Stimulated activated effector memory CD8-positive, alpha-beta T cell treated with anti-CD3 and anti-CD28 coated beads, Interleukin-12 subunit alpha, Interleukin-12 subunit beta, amount 100 ng/mL, for 72 hours (primary cell): ENCODE measurements around the gene SLCO3A1.

Source experiments
- ATAC-seq: fragments of 150-1000 bp; cut with Tn5 transposase; 2 replicates; pipeline ENCODE4 v1.10.0; 2021
- DNase-seq, 2 donors: peaks; one replicate each; pipeline ENCODE4 v3.0.0; 2021 to 2022; ENCODE audit warnings: low spot score in 2 of 2
- H3K27ac Mint-ChIP-seq: one replicate; pipeline ENCODE4 v1.8.0; 2022; ENCODE audit warnings: mild to moderate bottlenecking, mixed read lengths
- H3K36me3 Mint-ChIP-seq: one replicate; pipeline ENCODE4 v1.8.0; 2022; ENCODE audit warnings: mild to moderate bottlenecking, mixed read lengths
- H3K4me1 Mint-ChIP-seq: one replicate; pipeline ENCODE4 v1.8.0; 2022; ENCODE audit warnings: mixed read lengths
- H3K4me3 Mint-ChIP-seq: one replicate; pipeline ENCODE4 v1.8.0; 2022; ENCODE audit warnings: mild to moderate bottlenecking, mixed read lengths
- H3K9me3 Mint-ChIP-seq: one replicate; pipeline ENCODE4 v1.8.0; 2022; ENCODE audit warnings: mixed read lengths

SLCO3A1 gene

DNA sequence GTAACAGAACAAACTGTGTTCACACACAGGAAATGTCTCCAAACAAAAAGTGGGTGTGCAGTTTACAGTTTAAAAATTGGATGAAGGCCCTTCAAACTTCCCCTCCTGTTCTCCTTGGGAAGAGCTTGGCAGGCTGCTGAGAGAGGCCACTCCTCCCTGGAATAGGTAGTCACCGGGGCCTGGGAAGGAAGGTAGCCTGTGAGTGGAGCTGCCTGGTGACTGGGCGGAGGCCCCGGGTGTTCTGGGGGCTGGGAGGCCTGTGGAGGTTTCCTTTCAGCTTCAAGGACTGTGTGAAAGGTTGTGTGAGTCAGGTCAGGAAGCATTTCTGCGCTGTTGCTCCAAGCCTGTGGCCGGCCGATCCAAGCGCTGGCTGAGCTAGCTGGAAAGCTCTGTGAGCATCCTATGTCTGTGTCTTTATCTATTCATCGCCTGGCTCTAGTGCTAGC is 14.1 kb downstream of the SLCO3A1 start:
- Mint-ChIP-seq H3K36me3 (no peaks in the 10 kb centered on the region), H3K9me3 (no peaks in the 10 kb centered on the region), H3K4me1 (peaks cover 58% of the 10 kb centered on the region), H3K27ac (no peak overlapping the region), H3K4me3 (no peak overlapping the region)
- no peak for ATAC-seq
- DNase-seq: no peak

DNA sequence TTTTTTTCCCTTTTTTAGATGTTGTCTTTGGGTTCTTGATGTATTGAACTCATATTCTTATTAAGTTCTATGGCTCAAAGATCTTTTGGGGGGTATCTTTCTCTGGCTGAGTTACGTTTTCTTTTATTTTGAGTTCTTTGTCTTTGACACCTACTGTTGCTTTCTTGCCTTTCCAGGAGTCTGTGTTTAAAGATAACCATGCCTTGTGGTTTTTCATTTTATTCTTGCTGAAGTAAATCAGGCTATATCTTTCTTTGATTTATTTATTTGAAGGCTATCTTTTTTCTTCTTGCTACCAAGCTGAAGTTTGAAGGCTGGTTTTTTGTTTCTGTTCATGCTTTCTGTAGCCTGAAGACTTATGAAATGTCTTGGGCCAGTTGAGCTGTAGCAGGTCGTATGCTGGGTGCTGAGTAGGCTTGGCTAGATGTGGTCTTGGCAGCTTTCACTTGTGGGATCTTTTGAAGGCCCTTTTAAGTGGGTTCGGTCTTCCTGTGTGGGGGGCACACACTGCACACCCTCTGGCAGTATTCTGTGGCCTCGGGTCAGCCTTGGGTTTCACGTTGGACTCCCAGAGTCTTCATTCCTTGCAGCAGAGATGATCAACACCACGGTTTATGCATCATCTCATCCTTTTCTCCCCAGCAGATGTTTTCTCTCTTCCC is 17.5 kb downstream of the SLCO3A1 start:
- H3K36me3 Mint-ChIP-seq: no peaks in the 10 kb centered on the region
- peaks cover 44% of the 10 kb centered on the region for H3K4me1 Mint-ChIP-seq
- no peak overlapping the region for H3K4me3 Mint-ChIP-seq
- peak; percentile 28 for ATAC-seq
- H3K9me3 Mint-ChIP-seq: no peaks in the 10 kb centered on the region
- peak overlapping the region; percentile 38 for H3K27ac Mint-ChIP-seq
- no peak for DNase-seq

DNA sequence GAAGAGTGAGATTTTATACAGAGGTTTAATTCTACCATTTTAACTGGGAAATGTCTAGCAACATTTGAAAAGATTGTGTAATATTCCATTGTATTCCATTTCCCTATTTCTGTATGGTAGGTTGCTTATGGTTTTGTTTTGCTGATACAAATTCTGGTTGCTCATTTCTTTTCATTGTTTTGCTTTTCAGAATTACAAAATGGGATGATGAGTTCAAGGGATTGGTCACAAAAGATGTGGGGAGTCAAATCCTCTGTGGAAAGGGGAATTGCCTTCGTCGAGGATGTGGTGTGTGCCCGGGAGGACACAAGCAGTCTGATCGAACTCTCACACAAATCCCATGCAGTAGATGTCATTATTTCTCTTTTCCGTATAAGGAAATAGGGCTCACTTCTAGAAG is 18.3 kb downstream of the SLCO3A1 start:
- no peak for ATAC-seq
- Mint-ChIP-seq H3K4me1 (peaks cover 35% of the 10 kb centered on the region), H3K9me3 (no peaks in the 10 kb centered on the region), H3K27ac (no peak overlapping the region), H3K4me3 (no peak overlapping the region), H3K36me3 (no peaks in the 10 kb centered on the region)
- DNase-seq: no peak

DNA sequence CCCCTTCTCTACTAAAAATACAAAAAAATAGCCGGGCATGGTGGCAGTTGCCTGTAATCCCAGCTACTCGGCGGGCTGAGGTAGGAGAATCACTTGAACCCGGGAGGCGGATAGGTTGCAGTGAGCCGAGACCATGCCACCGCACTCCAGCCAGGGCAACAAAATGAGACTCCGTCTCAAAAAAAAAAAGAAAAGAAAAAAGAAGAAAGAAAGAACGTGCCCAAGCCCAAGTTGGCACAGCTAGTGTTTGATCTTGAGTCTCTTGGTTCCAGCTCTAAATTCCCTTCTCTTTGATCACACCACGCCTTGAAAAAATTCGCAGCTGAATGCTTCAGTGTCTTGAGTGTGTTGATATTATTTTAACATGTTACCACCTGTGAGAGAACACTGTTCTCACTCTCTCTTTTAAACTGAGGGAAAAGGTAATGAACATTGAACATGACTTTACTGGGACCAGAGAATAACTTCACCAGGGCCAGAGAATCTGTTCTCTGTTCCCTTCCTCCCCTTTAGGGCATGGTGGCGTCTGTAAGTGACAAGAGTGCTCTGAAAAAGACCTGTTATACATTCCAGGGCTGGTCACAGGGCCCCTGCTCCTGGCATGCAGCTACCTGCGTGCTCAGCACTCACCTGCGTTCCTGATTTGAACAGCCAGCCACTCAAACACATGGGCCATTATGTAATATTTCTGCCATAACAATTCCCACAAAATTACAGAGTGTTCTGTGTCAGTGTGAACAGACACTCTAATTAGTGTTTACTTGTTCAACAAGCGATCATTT is 19.0 kb downstream of the SLCO3A1 start:
- Mint-ChIP-seq H3K4me1 (peaks cover 33% of the 10 kb centered on the region), H3K27ac (no peak overlapping the region), H3K4me3 (no peak overlapping the region), H3K9me3 (no peaks in the 10 kb centered on the region), H3K36me3 (no peaks in the 10 kb centered on the region)
- ATAC-seq: no peak
- no peak for DNase-seq

DNA sequence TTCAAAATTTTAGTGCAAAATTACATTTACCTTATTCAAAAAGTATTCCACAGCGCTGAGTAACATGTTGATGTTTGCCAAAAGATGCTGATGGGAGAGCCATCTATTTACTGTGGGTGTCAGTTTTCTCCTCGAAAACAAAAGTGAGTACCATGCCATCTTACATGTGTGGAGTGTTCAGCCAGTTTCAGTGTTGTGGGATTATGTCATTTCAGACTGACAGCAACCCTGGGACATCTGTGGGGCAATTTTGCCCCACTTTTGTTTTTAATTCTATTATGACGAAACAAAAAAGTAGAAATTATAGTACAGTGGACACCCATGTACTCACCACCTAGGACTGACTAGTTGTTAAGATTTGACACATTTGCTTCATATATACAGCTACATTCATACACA is 19.6 kb downstream of the SLCO3A1 start:
- no peak for DNase-seq
- Mint-ChIP-seq H3K9me3 (no peaks in the 10 kb centered on the region), H3K4me3 (no peak overlapping the region), H3K36me3 (no peaks in the 10 kb centered on the region), H3K4me1 (peaks cover 33% of the 10 kb centered on the region), H3K27ac (no peak overlapping the region)
- peak; percentile 44 for ATAC-seq

DNA sequence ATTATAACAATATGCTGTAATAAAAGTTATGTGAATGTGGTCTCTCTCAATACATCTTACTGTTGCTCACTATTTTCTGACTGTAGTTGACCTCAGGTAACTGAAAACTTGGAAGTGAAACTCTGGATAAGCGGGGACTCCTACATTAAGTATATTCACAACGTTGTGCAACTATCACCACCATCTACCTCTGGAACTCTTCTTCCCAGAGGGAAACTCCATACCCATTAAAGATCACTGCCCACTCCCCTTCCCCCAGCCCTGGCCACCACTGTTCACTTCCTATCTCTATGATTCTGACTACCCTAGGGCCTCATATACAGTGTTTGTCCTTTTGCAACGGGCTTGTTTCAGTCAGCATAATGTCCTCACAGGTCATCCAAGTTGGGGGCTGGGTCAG is 20.7 kb downstream of the SLCO3A1 start:
- DNase-seq (no peak), ATAC-seq (no peak)
- H3K9me3 Mint-ChIP-seq: no peaks in the 10 kb centered on the region
- no peak overlapping the region for H3K4me3 Mint-ChIP-seq
- H3K36me3 Mint-ChIP-seq: no peaks in the 10 kb centered on the region
- H3K4me1 Mint-ChIP-seq: peaks cover 33% of the 10 kb centered on the region
- no peak overlapping the region for H3K27ac Mint-ChIP-seq

DNA sequence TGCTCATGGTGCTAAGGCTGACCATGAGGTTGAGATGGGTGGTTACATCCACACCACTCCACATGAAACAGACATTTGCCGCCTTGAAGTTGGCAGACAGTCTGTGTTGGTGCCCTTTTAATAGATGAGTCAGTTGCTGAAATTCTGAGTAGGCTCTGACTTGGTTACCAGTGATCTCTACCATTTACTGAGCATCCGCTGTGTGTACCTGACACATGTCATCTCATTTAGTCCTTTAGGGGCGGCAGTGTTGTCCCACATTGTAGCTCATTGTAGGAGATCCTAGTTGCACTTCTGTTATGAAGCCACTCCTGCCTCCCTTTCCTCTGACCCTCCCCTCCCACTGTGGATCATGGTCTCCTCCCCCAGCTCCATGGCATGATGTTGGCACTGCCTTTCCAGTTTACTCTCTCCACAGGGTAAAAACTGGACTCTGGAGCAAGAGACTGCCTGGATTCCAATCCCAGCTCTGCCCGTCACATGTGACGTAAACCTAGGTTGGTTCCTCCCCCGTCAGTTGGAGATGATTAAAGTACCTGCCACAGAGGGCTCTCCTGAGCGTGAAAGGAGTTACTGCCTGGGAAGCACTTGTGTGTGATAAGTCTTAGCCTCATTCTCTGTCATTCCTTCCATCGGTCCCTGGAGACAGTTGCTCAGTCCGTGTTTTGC is 21.6 kb downstream of the SLCO3A1 start:
- Mint-ChIP-seq H3K4me1 (peaks cover 32% of the 10 kb centered on the region), H3K27ac (no peak overlapping the region), H3K36me3 (no peaks in the 10 kb centered on the region), H3K9me3 (no peaks in the 10 kb centered on the region), H3K4me3 (no peak overlapping the region)
- ATAC-seq (no peak), DNase-seq (no peak)

DNA sequence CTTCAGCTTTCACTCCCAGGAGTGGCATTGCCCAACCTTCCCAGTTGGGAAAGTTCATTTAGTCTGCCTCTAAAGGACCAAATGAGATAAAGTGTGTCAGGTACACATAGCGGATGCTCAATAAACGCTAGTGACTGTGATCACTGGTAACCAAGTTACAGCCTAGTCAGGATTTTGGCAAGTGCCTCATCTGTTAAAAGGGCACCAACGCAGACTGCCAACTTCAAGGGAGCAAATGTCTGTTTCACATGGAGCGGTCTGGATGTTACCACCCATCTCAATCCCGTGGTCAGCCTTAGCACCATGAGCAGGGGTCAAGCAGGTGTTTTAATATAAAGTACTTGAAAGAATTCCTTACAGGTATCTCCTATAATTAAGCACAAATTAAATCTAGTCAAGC is 22.7 kb downstream of the SLCO3A1 start:
- Mint-ChIP-seq H3K4me1 (peaks cover 31% of the 10 kb centered on the region), H3K9me3 (no peaks in the 10 kb centered on the region), H3K4me3 (no peak overlapping the region), H3K27ac (no peak overlapping the region), H3K36me3 (no peaks in the 10 kb centered on the region)
- DNase-seq (no peak), ATAC-seq (no peak)

DNA sequence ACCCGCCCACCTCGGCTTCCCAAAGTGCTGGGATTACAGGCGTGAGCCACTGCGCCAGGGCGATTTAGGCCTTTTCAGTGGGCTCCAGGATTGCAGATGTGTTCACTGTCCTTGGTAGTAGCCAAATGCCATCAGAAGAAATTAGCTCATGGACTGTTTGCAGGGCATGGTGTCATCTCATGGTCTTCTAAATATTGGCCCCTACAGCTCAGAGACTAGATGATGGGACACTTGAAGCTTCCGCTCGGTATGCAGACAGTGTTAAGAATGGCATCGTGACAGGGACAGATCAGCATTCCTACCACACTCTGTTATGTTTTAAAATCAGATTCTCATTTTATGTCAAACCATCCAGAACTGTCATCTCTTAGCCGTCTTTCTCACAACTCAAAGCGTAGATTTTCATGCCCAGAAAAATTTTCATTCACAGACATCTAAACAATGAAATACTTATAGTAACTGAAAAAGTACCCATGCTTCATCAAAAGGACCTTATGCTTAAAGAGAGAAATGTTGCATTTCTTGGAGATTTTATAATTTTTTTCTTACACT is 24.9 kb downstream of the SLCO3A1 start:
- ATAC-seq (no peak), DNase-seq (no peak)
- Mint-ChIP-seq H3K4me3 (no peak overlapping the region), H3K27ac (no peak overlapping the region), H3K9me3 (no peaks in the 10 kb centered on the region), H3K36me3 (no peaks in the 10 kb centered on the region), H3K4me1 (peaks cover 28% of the 10 kb centered on the region)

DNA sequence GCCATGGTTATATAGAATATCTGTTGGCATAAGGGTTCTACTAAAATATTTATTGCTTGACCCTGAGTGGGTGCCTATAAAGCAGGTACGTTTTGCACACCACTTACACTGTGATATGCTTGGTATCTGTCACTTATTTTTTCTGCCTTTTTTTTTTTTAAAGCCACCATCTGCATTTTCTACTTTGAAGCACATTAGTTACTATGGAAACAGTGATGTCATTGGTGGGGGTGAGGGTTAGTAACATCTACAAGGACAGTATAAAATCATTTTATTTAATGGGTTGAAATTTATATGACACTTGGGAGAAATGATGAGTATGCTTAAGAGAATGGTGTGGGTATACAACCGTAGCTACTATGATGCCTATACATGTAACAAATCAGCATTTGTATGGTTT is 25.6 kb downstream of the SLCO3A1 start:
- Mint-ChIP-seq H3K4me3 (no peak overlapping the region), H3K9me3 (no peaks in the 10 kb centered on the region), H3K36me3 (no peaks in the 10 kb centered on the region), H3K27ac (no peak overlapping the region), H3K4me1 (peaks cover 26% of the 10 kb centered on the region)
- DNase-seq: no peak
- ATAC-seq: no peak

DNA sequence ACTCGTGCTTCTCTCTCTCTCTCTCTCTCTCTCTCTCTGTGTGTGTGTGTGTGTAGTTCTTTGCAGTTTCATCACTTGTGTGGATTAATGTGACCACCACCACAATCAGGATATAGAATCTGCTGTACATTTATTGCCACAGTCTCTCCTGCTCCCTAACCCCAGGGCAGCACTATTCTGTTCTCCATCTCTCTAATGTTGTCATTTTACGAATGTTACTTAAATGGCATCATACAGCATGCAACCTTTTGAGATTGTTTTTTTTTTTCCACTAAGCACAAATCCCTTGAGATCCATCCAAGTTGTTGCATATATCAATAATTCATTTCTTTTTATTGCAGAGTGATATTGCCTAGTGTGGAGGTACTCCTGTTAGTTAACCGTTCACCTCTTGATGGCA is 26.9 kb downstream of the SLCO3A1 start:
- no peak overlapping the region for H3K4me3 Mint-ChIP-seq
- H3K36me3 Mint-ChIP-seq: no peaks in the 10 kb centered on the region
- DNase-seq: no peak
- peaks cover 24% of the 10 kb centered on the region for H3K4me1 Mint-ChIP-seq
- no peak for ATAC-seq
- H3K9me3 Mint-ChIP-seq: no peaks in the 10 kb centered on the region
- no peak overlapping the region for H3K27ac Mint-ChIP-seq

DNA sequence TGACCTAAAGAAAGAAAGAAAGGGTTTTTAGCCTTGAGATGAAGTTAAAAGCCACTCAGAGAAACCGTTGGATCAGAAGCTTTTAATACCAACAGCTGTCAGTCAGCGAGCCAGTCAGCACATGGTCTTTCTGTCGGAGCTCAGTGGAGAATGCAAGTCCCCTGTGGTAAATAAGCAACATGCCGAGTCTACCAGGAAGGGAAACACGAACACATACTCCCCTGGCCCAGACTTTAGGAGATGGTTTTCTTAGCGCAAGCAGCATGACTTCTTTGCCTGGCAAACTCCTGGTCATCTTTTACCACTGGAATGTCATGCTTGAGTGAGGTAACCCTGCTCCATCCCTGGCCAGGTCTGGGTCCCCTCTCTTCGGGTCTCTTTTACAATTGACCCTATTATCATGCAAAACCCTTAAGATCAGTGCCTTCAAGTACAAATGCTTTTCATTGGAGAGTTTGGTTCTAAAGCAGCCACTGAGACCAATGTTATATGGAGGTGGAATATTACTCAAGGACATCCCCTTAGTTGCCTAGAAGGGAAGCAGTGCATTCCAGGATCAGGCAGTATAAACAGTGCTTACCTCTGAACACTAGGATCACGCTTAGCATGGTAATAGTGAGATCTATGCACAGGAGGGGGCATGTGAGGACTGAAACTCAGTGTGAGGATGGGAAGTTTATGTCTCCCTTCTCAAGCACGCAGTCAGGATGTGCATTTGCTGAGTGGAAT is 28.2 kb downstream of the SLCO3A1 start:
- no peak overlapping the region for H3K27ac Mint-ChIP-seq
- H3K9me3 Mint-ChIP-seq: no peaks in the 10 kb centered on the region
- DNase-seq: no peak
- no peaks in the 10 kb centered on the region for H3K36me3 Mint-ChIP-seq
- peaks cover 37% of the 10 kb centered on the region for H3K4me1 Mint-ChIP-seq
- ATAC-seq: no peak
- H3K4me3 Mint-ChIP-seq: no peak overlapping the region

DNA sequence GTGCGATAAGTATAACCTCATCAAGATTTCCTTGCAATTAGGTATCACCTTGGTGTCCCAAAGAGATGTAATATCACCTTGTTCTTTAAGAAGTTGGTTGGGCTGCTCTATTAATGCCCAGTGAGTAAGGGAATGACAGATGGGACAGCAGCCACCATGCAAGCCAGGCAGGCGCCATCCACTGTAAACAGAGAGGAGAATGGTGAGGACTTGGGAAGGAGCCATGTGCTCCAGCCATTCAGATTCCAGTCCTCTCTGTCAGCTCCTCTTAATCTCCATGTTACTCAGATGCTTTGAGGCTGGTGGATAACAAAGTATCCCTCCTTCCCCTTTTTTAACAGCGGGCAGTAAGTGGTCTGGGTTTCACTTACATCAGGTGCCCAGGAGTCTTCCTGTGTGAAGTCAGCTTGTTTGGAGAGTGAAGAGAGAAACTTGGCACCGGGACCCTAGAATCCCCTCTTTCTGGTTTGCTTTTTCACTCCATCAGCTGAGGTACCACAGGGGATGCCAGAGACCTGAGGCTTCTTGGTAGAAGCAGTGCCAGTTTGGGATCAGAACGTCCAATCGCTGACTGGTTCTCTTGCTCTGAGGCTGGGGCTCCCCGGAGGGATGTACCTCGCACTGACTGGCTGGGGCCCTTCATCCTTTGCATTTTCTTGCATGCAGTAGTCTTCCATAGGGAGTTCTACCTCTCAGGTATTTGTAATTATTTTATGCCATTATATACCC is 29.5 kb downstream of the SLCO3A1 start:
- ATAC-seq (no peak), DNase-seq (no peak)
- Mint-ChIP-seq H3K4me1 (peaks cover 42% of the 10 kb centered on the region), H3K27ac (no peak overlapping the region), H3K9me3 (no peaks in the 10 kb centered on the region), H3K4me3 (no peak overlapping the region), H3K36me3 (no peaks in the 10 kb centered on the region)

DNA sequence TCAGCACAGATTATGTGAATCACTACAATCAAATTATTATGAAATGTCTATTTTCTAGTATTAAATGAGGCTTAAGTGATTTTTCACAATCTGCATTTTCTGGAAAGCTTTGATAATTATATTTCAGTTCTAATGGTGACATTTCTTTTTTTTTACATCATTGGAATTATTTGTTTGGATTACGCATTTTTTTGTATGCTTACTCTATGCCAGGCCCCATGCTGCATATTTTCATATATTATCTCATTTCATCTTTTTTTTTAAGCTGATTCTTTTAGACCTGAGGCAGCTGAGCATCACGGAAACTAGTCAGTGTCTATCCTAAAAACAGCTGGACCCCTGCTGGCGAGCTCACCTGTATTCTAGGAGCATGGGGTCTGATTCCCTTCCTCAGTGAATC is 31.1 kb downstream of the SLCO3A1 start:
- DNase-seq: no peak

More for the DNA sequence above, 31.1 kb downstream of the SLCO3A1 start:
- H3K36me3 Mint-ChIP-seq: no peaks in the 10 kb centered on the region
- H3K4me3 Mint-ChIP-seq: no peak overlapping the region
- no peaks in the 10 kb centered on the region for H3K9me3 Mint-ChIP-seq
- H3K27ac Mint-ChIP-seq: no peak overlapping the region
- ATAC-seq: no peak
- H3K4me1 Mint-ChIP-seq: peaks cover 46% of the 10 kb centered on the region
